H1 (cell line): ENCODE results near the gene PIGK.

Experiments used
- CHD2 ChIP-seq: IDR thresholded peaks from 2 replicates; pipeline ENCODE4 v1.6.1; 2012; ENCODE audit warnings: low read length, improper control_type of control experiment
- CTBP2 ChIP-seq: IDR thresholded peaks from 2 replicates; pipeline ENCODE4 v1.7.0; 2011; ENCODE audit warnings: borderline replicate concordance, mild to moderate bottlenecking, moderate library complexity, mixed read lengths, low read length; ENCODE audit not compliant: insufficient read depth, insufficient read length
- CTCF ChIP-seq, 3 experiments: IDR thresholded peaks; 1 replicate in 2 of 3; 2 replicates in 1 of 3; pipeline versions ENCODE4 v1.5.1 to v1.6.1; 2011; ENCODE audit warnings: low read length in 3 of 3, mild to moderate bottlenecking in 3 of 3, inconsistent platforms in 2 of 3, low read depth in 1 of 3, moderate library complexity in 1 of 3; ENCODE audit not compliant: insufficient read depth in 1 of 3; ENCODE audit errors: control extremely low read depth in 1 of 3
- EZH2 ChIP-seq: fragments of 200-600 bp; sonication (generic); IDR thresholded peaks from 2 replicates; pipeline ENCODE4 v1.7.1; 2012; ENCODE audit warnings: low read depth, mild to moderate bottlenecking, moderate library complexity, low read length, inconsistent platforms; ENCODE audit not compliant: severe bottlenecking
- KDM1A ChIP-seq: fragments of 200-600, 300-600 bp; sonication (generic); IDR thresholded peaks from 2 replicates; pipeline ENCODE4 v1.7.1; 2016; ENCODE audit warnings: mild to moderate bottlenecking, low read length, borderline replicate concordance
- POLR2AphosphoS5 ChIP-seq: IDR thresholded peaks from 2 replicates; pipeline ENCODE4 v1.6.1; 2011; ENCODE audit warnings: low read depth, low read length
- YY1 ChIP-seq: IDR thresholded peaks from 2 replicates; pipeline ENCODE4 v1.6.1; 2011; ENCODE audit warnings: low read depth, mild to moderate bottlenecking, low read length
- TF ChIP-seq, protein P1 (sequence below): IDR thresholded peaks from 2 replicates; pipeline ENCODE4 v1.6.1; 2012; ENCODE audit warnings: inconsistent platforms

DNA sequence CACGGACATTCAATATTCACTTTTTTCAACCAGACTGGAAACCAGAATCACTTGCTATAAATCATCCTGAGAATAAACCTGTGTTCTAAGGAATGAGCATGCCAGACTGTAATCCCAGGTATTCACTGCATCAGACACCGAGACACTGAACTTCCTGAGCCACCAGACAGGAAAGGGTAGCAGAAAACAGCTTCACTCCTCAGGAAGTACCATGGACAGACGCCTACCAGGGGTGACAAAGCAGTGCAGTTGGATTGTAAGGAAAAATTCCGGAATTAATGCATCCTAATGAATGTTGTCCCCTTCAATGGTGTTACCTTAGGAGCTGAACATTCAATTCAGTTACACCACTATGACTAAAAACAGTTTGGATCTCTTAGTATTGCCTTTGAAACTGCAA, 156.1 kb downstream of the PIGK start:
- TF ChIP-seq CTCF (IDR thresholded peaks at IDR 0.05; ENCODE audit: control extremely low read depth in 1 of 3, insufficient read depth in 1 of 3, low read depth in 1 of 3, low read length in 3 of 3): no peak
- TF ChIP-seq CHD2: no peak
- TF ChIP-seq YY1: no peak
- TF ChIP-seq POLR2AphosphoS5: no peak
- no peak for TF ChIP-seq EZH2
- TF ChIP-seq, protein P1, sequence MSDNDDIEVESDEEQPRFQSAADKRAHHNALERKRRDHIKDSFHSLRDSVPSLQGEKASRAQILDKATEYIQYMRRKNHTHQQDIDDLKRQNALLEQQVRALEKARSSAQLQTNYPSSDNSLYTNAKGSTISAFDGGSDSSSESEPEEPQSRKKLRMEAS: no peak
- no peak for TF ChIP-seq KDM1A
- TF ChIP-seq CTBP2: no peak
